Transverse colon (tissue), 3 donors: ENCODE measurements around the gene RCSD1.

Experiments used
- POLR2A ChIP-seq: fragments of 450-650 bp; IDR thresholded peaks from one replicate; pipeline ENCODE4 v1.6.1; 2016; ENCODE audit warnings: antibody characterized with exemption, mild to moderate bottlenecking, moderate library complexity
- TF ChIP-seq, protein P1 (sequence below), 5 experiments: fragments of 200-600 bp in 3 of 5; fragments of 450-650 bp in 2 of 5; sonication (generic) in 3 of 5; IDR thresholded peaks; 1 replicate in 2 of 5; 2 replicates in 3 of 5; pipeline ENCODE4 v1.5.1; 2016 to 2017; ENCODE audit warnings: antibody characterized with exemption in 5 of 5, inconsistent platforms in 3 of 5, mild to moderate bottlenecking in 2 of 5, moderate library complexity in 1 of 5

- TF ChIP-seq POLR2A, result no peak
- TF ChIP-seq, protein P1, sequence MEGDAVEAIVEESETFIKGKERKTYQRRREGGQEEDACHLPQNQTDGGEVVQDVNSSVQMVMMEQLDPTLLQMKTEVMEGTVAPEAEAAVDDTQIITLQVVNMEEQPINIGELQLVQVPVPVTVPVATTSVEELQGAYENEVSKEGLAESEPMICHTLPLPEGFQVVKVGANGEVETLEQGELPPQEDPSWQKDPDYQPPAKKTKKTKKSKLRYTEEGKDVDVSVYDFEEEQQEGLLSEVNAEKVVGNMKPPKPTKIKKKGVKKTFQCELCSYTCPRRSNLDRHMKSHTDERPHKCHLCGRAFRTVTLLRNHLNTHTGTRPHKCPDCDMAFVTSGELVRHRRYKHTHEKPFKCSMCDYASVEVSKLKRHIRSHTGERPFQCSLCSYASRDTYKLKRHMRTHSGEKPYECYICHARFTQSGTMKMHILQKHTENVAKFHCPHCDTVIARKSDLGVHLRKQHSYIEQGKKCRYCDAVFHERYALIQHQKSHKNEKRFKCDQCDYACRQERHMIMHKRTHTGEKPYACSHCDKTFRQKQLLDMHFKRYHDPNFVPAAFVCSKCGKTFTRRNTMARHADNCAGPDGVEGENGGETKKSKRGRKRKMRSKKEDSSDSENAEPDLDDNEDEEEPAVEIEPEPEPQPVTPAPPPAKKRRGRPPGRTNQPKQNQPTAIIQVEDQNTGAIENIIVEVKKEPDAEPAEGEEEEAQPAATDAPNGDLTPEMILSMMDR (IDR thresholded peaks at IDR 0.05), result peak; percentile 78 to 98 (median 83)
Measured at GRCh38 chr1:167715157-167715999, 85.3 kb downstream of the RCSD1 start.
